ENCODE measurements around the gene HIBCH. TPM values are rescaled to one million over a fixed set of nuclear protein-coding genes. Genes with fewer than 3 reads are reported as not detected.
"Not testable (repeated sequence)": the region's sequence is repeated elsewhere in the genome, so short reads cannot be mapped to it uniquely, and the experiment has no call there.

The HIBCH gene
- polyA plus RNA-seq, 4 donors, result 66.5 to 100 (median 73.9) TPM

- peak; percentile 36 to 63 (median 43) for DNase-seq (ENCODE audit: low read depth in 4 of 4, low spot score in 2 of 4)
These were observed 24.1 kb upstream of the HIBCH start, which contains the start of gene INPP1 for GRCh38 chr2:190343536-190344275. Gene INPP1 (plus strand): TSS chr2:190343589. CDS start chr2:190360103, 16,514 bp downstream.

DNA sequence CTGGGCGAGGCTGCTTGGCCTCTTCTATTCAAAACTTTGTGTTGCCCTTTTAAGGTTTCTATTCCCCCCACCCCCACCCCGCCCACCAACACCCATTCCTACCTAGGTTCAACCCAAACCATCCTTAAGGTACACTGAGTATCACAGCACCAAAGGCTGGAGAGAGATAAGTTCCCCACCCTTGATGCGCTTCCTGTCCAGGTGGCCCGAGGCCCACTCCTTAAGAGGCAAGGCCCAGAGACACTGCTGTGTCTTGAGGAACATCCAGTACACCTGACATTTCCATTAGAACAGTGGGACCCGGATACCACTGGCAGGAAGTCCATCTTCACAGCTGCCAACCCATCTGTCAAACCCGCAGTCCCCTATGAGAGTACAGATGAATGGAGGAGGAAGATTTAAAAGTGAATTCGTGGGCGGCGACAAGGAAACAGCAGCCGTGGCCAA, 23.5 kb upstream of the HIBCH start:
- DNase-seq (ENCODE audit: low read depth in 4 of 4, low spot score in 2 of 4), result peak in 1 of 4 donors; percentile 15

- no peak for DNase-seq (ENCODE audit: low read depth in 4 of 4, low spot score in 2 of 4)
These were observed 23.0 kb upstream of the HIBCH start for GRCh38 chr2:190342611-190343010.

DNA sequence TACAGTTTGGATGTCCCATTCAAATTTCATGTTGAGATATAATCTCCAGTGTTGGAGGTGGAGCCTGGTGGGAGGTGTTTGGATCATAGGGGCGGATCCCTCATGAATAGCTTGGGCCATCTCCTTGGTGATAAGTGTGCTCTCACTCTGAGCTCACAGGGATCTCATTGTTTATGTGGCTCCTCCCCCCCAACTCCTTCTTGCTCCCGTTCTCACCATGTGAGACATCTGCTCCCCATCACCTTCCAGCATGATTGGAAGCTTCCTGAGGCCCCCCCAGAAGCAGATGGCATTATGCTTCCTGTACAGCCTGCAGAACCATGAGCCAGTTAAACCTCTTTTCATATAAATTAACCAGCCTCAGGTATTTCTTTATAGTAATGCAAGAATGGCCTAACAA, 20.7 kb upstream of the HIBCH start:
- DNase-seq (ENCODE audit: low read depth in 4 of 4, low spot score in 2 of 4), result no peak

GRCh38 chr2:190339394-190339793, 19.8 kb upstream of the HIBCH start:
- no peak for DNase-seq (ENCODE audit: low read depth in 4 of 4, low spot score in 2 of 4)

- DNase-seq (ENCODE audit: low read depth in 4 of 4, low spot score in 2 of 4), result no peak
These were observed 18.8 kb upstream of the HIBCH start for GRCh38 chr2:190338453-190338852.

DNA sequence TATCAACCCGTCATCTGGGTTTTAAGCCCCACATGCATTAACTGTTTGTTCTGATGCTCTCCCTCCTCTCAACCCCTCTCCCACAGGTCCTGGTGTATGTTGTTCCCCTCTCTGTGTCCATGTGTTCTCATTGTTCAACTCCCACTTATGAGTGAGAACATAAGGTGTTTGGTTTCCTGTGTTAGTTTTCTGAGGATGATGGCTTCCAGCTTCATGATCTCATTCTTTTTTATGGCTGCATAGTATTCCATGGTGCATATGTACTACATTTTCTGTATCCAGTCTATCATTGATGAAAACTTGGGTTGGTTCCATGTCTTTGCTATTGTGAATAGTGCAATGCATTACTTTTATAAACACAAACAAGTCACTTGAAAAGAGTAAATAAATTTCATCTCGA, 16.8 kb upstream of the HIBCH start:
- DNase-seq (ENCODE audit: low read depth in 4 of 4, low spot score in 2 of 4), result no peak

GRCh38 chr2:190335584-190335983, 16.0 kb upstream of the HIBCH start:
- not testable (repeated sequence) for DNase-seq (ENCODE audit: low read depth in 4 of 4, low spot score in 2 of 4)

DNA sequence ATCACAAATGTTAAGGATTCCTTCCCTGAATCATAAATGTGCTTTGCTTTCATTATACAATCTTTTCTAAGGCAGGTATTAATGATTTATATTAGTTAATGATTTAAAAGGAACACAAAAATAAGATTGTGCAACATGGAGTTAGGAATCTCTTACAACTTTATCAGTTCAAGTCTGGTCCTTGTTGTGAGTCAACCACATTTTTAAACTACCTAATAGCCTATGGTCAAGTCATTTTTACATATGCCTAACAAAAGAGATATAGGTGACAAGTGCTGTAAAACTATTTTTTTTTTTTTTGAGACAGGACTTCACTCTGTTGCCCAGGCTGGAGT, 15.6 kb upstream of the HIBCH start:
- DNase-seq (ENCODE audit: low read depth in 4 of 4, low spot score in 2 of 4), result no peak

- no peak for DNase-seq (ENCODE audit: low read depth in 4 of 4, low spot score in 2 of 4)
These were observed 15.0 kb upstream of the HIBCH start for GRCh38 chr2:190334479-190335224.

DNA sequence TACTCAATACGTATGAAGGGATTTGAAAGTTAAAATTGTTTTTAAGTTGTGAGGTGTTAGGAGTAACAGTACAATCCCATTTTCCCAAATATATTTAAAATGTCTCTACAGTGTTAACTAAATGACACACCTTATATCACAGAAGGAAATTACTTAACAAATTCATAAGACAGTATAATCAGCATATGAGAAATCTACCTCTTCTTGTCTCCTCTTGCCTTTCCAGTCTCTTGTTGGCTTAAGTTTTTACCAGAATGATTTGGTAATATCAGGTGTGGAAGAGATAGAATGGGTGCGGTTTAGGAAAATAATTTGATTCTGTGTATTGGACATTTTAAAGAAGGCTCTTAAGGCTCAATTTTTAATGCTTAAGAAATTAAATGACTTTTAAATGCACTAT, 14.3 kb upstream of the HIBCH start:
- no peak for DNase-seq (ENCODE audit: low read depth in 4 of 4, low spot score in 2 of 4)

DNA sequence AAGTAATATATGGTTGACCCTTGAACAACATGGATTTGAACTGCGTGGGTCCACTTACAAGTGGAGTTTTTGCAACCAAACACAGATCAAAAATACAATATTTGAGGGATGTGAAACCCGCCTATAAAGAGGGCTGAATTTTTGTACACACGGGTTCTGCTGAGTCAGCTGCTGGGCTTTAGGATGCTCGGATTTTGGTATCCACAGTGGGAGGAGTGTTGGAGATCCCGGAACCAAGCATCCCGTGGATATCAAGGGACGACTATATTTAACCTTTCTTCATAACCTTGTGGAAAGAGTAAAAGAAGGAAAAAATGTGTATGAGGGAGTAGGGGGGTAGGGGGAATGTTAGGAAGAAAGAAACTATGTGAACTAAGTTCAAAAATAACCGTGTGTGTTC, 13.8 kb upstream of the HIBCH start:
- DNase-seq (ENCODE audit: low read depth in 4 of 4, low spot score in 2 of 4), result no peak

DNA sequence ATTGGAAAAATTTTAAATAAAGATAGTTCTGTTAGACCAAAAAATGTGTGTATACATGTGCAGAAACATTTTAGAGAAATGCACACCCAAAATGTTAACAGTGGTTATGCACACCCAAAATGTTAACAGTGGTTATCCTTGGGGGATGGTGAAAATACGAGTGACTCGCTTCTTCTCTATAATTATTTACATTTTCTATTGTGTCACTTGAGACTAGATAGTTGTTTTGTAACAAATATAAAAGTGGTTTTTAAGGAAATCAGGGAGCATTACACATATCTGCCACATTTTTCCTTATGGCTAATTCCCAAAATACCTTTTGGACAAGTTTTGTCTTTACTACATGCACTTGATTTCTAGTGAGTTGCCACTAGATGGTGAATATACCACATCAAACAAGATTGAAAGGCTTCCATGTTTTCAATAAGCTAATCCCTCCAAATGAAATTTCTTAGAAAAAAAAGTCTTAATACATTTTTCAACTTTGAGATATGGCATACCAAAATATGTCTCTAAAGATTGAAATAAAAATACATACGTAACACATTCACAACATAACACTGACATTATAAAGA, 9.0 kb upstream of the HIBCH start:
- no peak for DNase-seq (ENCODE audit: low read depth in 4 of 4, low spot score in 2 of 4)

- no peak for DNase-seq (ENCODE audit: low read depth in 4 of 4, low spot score in 2 of 4)
These were observed 8.4 kb upstream of the HIBCH start for GRCh38 chr2:190327867-190328572.

- DNase-seq (ENCODE audit: low read depth in 4 of 4, low spot score in 2 of 4), result no peak
These were observed 6.0 kb upstream of the HIBCH start for GRCh38 chr2:190325588-190325987.

DNA sequence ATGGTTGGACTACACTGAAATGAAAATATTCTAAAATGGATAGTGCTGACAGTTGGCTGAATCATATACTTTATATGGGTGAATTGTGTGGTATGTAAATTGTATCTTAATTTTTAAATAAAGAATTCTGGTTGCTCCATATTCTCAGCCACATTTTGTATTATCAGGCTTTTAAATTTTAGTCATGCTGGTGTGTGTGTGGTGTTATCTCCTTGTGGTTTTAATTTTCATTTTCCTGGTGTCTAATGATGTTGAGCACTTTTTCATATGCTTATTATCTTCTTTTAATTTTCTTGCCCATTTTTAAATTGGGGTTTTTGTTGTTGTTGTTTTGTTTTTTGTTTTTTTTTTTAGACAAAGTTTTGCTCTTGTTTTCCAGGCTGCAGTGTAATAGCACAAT, 3.8 kb upstream of the HIBCH start:
- DNase-seq (ENCODE audit: low read depth in 4 of 4, low spot score in 2 of 4), result no peak

DNA sequence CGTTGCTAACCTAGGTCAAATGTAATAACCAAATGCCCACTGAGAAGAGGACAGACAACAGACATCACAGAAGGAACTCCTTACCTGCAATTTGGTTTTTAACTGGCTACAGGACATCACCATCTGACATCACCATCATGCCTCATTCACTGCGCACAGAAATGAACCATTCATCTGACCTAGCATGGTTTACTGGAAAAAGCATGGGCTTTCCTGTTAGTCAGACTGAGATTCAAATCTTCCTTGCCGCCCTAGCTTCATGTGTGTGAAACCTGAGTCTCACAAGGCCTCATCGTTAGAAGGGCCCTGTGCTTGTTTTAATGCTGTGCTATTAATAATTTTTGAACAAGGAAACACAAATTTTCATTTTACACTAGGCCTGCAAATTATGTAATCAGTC, 1.1 kb upstream of the HIBCH start:
- DNase-seq (ENCODE audit: low read depth in 4 of 4, low spot score in 2 of 4), result no peak

DNA sequence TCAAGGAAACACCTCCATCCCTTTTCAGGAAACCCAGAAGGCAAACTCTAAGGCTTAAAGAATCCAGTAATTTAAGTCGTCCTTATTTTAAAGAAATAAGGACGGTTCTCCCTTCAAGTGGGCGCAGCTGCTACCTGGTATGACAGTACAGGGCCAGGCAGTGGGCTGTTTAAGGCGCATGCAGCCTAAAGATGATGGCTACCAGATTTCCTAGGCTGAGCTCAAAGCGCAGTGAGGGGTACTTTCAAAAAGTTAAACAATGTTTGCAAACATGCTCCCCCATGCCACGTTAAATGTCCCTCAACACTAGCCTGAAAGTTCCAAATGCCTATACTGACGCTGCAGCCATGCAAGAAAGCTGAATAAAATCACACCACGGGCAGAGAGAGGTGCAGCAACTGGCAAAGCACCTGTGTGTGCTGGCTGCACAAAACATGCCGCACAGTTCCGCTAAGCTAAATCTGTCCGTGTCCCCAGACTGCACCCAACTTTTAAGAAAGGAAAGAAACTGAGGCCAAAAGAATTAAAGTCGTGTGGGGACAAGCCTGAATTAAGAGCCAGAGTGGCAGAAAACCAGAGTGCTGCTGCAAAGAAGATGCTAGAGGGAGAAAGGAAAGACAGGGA, 583 bp downstream of the HIBCH start:
- DNase-seq (ENCODE audit: low read depth in 4 of 4, low spot score in 2 of 4), result peak; percentile 21 to 81 (median 38)

GRCh38 chr2:190318514-190318913, 1.1 kb downstream of the HIBCH start:
- DNase-seq (ENCODE audit: low read depth in 4 of 4, low spot score in 2 of 4), result no peak

DNA sequence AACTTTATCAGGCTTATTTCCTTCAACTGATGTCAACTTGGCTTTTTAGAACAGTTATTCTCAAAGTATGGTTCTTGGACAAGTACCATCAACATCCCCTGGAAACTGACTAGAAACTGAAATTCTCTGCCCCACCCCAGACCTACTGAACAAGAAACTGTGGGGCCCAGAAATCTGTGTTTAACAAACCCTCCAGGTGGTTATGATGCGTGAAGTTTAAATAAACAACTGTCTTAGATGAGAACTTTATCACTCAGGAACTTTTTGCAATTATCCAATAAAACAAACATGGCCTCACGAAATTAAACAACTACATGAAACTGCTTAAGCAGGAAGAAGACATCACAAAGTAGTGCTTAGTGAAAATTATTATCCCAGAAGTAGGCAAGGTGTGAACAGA, 4.4 kb downstream of the HIBCH start:
- DNase-seq (ENCODE audit: low read depth in 4 of 4, low spot score in 2 of 4), result no peak

- no peak for DNase-seq (ENCODE audit: low read depth in 4 of 4, low spot score in 2 of 4)
These were observed 5.7 kb downstream of the HIBCH start for GRCh38 chr2:190313880-190314279.
